SK-N-SH (cell line): ENCODE measurements around the gene DLG1. TPM values are rescaled to one million over a fixed set of nuclear protein-coding genes. Genes with fewer than 3 reads are reported as not detected.

Experiments
- CTCF ChIA-PET: fragments of 300-600, 350-600 bp; formaldehyde crosslinking; extraction: SDS; loops from one replicate; lab custom pipeline; 2021; lab: Yijun Ruan, JAX
- POLR2A ChIA-PET: fragments of 350-600 bp; sonication (Branson Sonifier 250); formaldehyde crosslinking; extraction: SDS; loops from one replicate; lab custom pipeline; 2020; ENCODE audit warnings: antibody characterized with exemption, inconsistent platforms; lab: Yijun Ruan, JAX
- DNase-seq: peaks from one replicate; pipeline ENCODE4 v3.0.0; 2012
- H2AFZ ChIP-seq: fragments of 200-600 bp; sonication (generic); 2 replicates; pipeline ENCODE4 v1.8.1; 2016; ENCODE audit warnings: antibody characterized with exemption, mild to moderate bottlenecking, low read depth
- H3F3A ChIP-seq: fragments of 200-600 bp; sonication (generic); replicated peaks from 2 replicates; pipeline ENCODE3; 2016; ENCODE audit warnings: antibody characterized with exemption, mild to moderate bottlenecking; ENCODE audit not compliant: insufficient read depth
- H3K27ac ChIP-seq, 2 experiments: fragments of 200-500 bp in 1 of 2; fragments of 200-600 bp in 1 of 2; sonication (Bioruptor generic) in 1 of 2; sonication (generic), shearing (Covaris generic) in 1 of 2; 2 replicates each; pipeline versions ENCODE4 v1.5.1 to v1.6.1; 2014 to 2016; ENCODE audit warnings: low read depth in 2 of 2, inconsistent platforms in 1 of 2, low read length in 1 of 2, mild to moderate bottlenecking in 1 of 2, mixed read lengths in 1 of 2
- H3K27me3 ChIP-seq: fragments of 200-600 bp; sonication (generic), shearing (Covaris generic); 2 replicates; pipeline ENCODE4 v1.6.1; 2016; ENCODE audit warnings: mixed run types; ENCODE audit not compliant: insufficient read depth
- H3K36me3 ChIP-seq, 2 experiments: fragments of 200-500 bp in 1 of 2; fragments of 200-600 bp in 1 of 2; sonication (Bioruptor generic) in 1 of 2; sonication (generic) in 1 of 2; replicated peaks in 1 of 2; 2 replicates each; pipeline versions ENCODE3 to v1.5.1; 2014 to 2016; ENCODE audit warnings: low read length in 1 of 2, mild to moderate bottlenecking in 1 of 2; ENCODE audit not compliant: insufficient read depth in 2 of 2, control insufficient read depth in 1 of 2
- H3K4me1 ChIP-seq, 2 experiments: fragments of 200-500 bp in 1 of 2; fragments of 200-600 bp in 1 of 2; sonication (Bioruptor generic) in 1 of 2; sonication (generic), shearing (Covaris generic) in 1 of 2; 2 replicates each; pipeline versions ENCODE4 v1.5.1 to v1.6.1; 2014 to 2016; ENCODE audit warnings: low read depth in 1 of 2, low read length in 1 of 2, mixed run types in 1 of 2; ENCODE audit not compliant: insufficient read depth in 2 of 2, control insufficient read depth in 1 of 2
- H3K4me2 ChIP-seq: fragments of 200-600 bp; sonication (generic), shearing (Covaris generic); 2 replicates; pipeline ENCODE4 v1.6.1; 2017; ENCODE audit warnings: mixed run types
- H3K4me3 ChIP-seq, 2 experiments: fragments of 200-500 bp in 1 of 2; fragments of 200-600 bp in 1 of 2; sonication (Bioruptor generic) in 1 of 2; sonication (generic), shearing (Covaris generic) in 1 of 2; 2 replicates each; pipeline versions ENCODE4 v1.5.1 to v1.8.1; 2014 to 2016; ENCODE audit warnings: low read depth in 2 of 2, inconsistent platforms in 1 of 2, low read length in 1 of 2, mild to moderate bottlenecking in 1 of 2, mixed read lengths in 1 of 2, moderate library complexity in 1 of 2
- H3K79me2 ChIP-seq: fragments of 200-600 bp; sonication (generic); 2 replicates; pipeline ENCODE4 v1.8.1; 2017; ENCODE audit warnings: mild to moderate bottlenecking; ENCODE audit not compliant: insufficient read depth
- H3K9ac ChIP-seq: fragments of 200-600 bp; sonication (generic); 2 replicates; pipeline ENCODE4 v1.6.1; 2017; ENCODE audit warnings: mixed run types
- H3K9me2 ChIP-seq: fragments of 200-600 bp; sonication (generic); 2 replicates; pipeline ENCODE4 v1.6.1; 2017; ENCODE audit warnings: mixed run types
- H3K9me3 ChIP-seq: fragments of 200-600 bp; sonication (generic); 2 replicates; pipeline ENCODE4 v1.6.1; 2017; ENCODE audit warnings: mixed run types, mild to moderate bottlenecking, moderate library complexity
- H4K20me1 ChIP-seq: fragments of 200-600 bp; sonication (generic); 2 replicates; pipeline ENCODE4 v1.6.1; 2017; ENCODE audit warnings: mild to moderate bottlenecking, mixed run types; ENCODE audit not compliant: insufficient read depth
- CHD2 ChIP-seq: fragments of 150-350 bp; IDR thresholded peaks from 2 replicates; pipeline ENCODE4 v1.6.1; 2018; ENCODE audit warnings: low read length; ENCODE audit not compliant: partially characterized antibody
- EP300 ChIP-seq, 2 experiments: IDR thresholded peaks; 2 replicates each; pipeline versions ENCODE4 v1.4.0 to v1.6.1; 2012; ENCODE audit warnings: borderline replicate concordance in 1 of 2, low read depth in 1 of 2, low read length in 1 of 2
- EZH2phosphoT487 ChIP-seq: fragments of 200-600 bp; sonication (generic); IDR thresholded peaks from 2 replicates; pipeline ENCODE4 v1.6.1; 2017; ENCODE audit warnings: low read depth, mixed run types, mild to moderate bottlenecking, antibody characterized with exemption, moderate library complexity, borderline replicate concordance
- FOXJ3 ChIP-seq: sonication (generic); formaldehyde crosslinking; IDR thresholded peaks from 2 replicates; pipeline ENCODE4 v1.5.1; 2020; ENCODE audit warnings: mild to moderate bottlenecking, missing genetic modification reagents
- NFIC ChIP-seq: IDR thresholded peaks from 2 replicates; pipeline ENCODE4 v1.4.0; 2012; ENCODE audit warnings: borderline replicate concordance
- NRF1 ChIP-seq: IDR thresholded peaks from 2 replicates; pipeline ENCODE4 v1.6.1; 2012; ENCODE audit warnings: low read depth, mild to moderate bottlenecking, low read length
- RFX5 ChIP-seq: IDR thresholded peaks from 2 replicates; pipeline ENCODE4 v1.6.1; 2012; ENCODE audit warnings: mild to moderate bottlenecking, improper control_type of control experiment, low read length
- SIN3A ChIP-seq: IDR thresholded peaks from 2 replicates; pipeline ENCODE4 v1.6.1; 2012; ENCODE audit warnings: low read depth, mild to moderate bottlenecking, low read length, moderate library complexity, borderline replicate concordance
- SMC3 ChIP-seq: IDR thresholded peaks from 2 replicates; pipeline ENCODE4 v1.6.1; 2012; ENCODE audit warnings: low read depth, low read length, improper control_type of control experiment
- TAF1 ChIP-seq: IDR thresholded peaks from 2 replicates; pipeline ENCODE4 v1.6.1; 2012; ENCODE audit warnings: low read depth, mild to moderate bottlenecking, low read length, moderate library complexity, borderline replicate concordance
- TCF12 ChIP-seq: IDR thresholded peaks from 2 replicates; pipeline ENCODE4 v1.4.0; 2012
- TEAD4 ChIP-seq: IDR thresholded peaks from 2 replicates; pipeline ENCODE4 v1.4.0; 2012; ENCODE audit warnings: mild to moderate bottlenecking, borderline replicate concordance; ENCODE audit not compliant: insufficient read depth
- YY1 ChIP-seq: IDR thresholded peaks from 2 replicates; pipeline ENCODE4 v1.4.0; 2012; ENCODE audit warnings: low read depth, mild to moderate bottlenecking
- WGBS: methylation state at CpG from one replicate; pipeline ENCODE4 v1.1.6; 2017; ENCODE audit warnings: low lambda C conversion rate; 5-methylcytosine and 5-hydroxymethylcytosine counted together
- polyA plus RNA-seq, 3 experiments: library from polyadenylated mRNA; depleted of rRNA; stranded (reverse); fragments of >200 nt; gene quantifications; 2 replicates each; pipeline ENCODE4 v1.2.3, GENCODE V29; 2012
- TF ChIP-seq, protein P1 (sequence below): IDR thresholded peaks from 2 replicates; pipeline ENCODE4 v1.6.1; 2012; ENCODE audit warnings: mild to moderate bottlenecking, low read depth, low read length, moderate library complexity
- TF ChIP-seq, protein P2 (sequence below): IDR thresholded peaks from 2 replicates; pipeline ENCODE4 v1.4.0; 2012; ENCODE audit warnings: low read depth
- TF ChIP-seq, protein P3 (sequence below): fragments of 150-350 bp; IDR thresholded peaks from 2 replicates; pipeline ENCODE4 v1.6.1; 2016; ENCODE audit warnings: mild to moderate bottlenecking, low read depth, low read length
- TF ChIP-seq, protein P4 (sequence below): fragments of 200-600 bp; sonication (generic); IDR thresholded peaks from 2 replicates; pipeline ENCODE4 v1.6.1; 2017; ENCODE audit warnings: antibody characterized with exemption, mild to moderate bottlenecking, moderate library complexity
- TF ChIP-seq, protein P5 (sequence below): fragments of 150-350 bp; IDR thresholded peaks from 2 replicates; pipeline ENCODE4 v1.6.1; 2017; ENCODE audit warnings: antibody characterized with exemption, low read length, low read depth, borderline replicate concordance

Gene DLG1
- polyA plus RNA-seq, 1 of the 3 experiments (the other 2 are of a cell fraction) = 16.5 TPM

DNA sequence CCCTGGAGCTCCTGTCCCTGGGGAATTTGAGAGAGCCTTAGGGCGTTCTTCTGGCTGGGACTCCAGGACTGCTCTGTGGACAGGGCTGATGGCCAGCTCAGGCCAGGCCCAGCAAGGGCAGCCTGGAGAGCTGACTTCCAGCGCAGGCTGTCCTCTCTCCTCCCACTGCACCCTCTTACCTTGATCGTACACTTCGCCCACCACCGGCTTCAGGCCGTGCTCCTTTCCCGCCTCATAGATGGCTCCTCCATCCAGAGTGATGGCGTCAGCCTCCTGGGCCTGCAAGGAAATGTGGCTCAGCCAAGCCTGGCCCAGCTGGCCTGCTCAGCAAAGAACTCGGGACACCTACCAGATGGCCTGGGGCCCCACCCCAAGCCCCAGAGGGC, 271.9 kb downstream of the DLG1 start:
- Histone ChIP-seq H3K4me1 (peaks cover 8 to 31% of the 10 kb centered on the region in 2 experiments; a peak in 3 of 4 replicates), H3F3A (peaks cover 9% of the 10 kb centered on the region), H3K36me3 (no peaks in the 10 kb centered on the region), H3K27me3 (no peaks in the 10 kb centered on the region), H3K9me2 (no peaks in the 10 kb centered on the region), H3K79me2 (peaks cover 5% of the 10 kb centered on the region; the same call in 1 of the 2 replicates), H4K20me1 (no peaks in the 10 kb centered on the region), H3K4me3 (no peak overlapping the region), H3K27ac (no peak overlapping the region), H3K9ac (no peak overlapping the region), H2AFZ (no peak overlapping the region), H3K9me3 (no peaks in the 10 kb centered on the region), H3K4me2 (no peak overlapping the region)
- DNase-seq = no peak
- TF ChIP-seq YY1 (no peak), SMC3 (no peak), TCF12 (no peak), NFIC (no peak), NRF1 (no peak), TEAD4 (no peak), RFX5 (no peak), EZH2phosphoT487 (no peak)
- TF ChIP-seq, protein P1, sequence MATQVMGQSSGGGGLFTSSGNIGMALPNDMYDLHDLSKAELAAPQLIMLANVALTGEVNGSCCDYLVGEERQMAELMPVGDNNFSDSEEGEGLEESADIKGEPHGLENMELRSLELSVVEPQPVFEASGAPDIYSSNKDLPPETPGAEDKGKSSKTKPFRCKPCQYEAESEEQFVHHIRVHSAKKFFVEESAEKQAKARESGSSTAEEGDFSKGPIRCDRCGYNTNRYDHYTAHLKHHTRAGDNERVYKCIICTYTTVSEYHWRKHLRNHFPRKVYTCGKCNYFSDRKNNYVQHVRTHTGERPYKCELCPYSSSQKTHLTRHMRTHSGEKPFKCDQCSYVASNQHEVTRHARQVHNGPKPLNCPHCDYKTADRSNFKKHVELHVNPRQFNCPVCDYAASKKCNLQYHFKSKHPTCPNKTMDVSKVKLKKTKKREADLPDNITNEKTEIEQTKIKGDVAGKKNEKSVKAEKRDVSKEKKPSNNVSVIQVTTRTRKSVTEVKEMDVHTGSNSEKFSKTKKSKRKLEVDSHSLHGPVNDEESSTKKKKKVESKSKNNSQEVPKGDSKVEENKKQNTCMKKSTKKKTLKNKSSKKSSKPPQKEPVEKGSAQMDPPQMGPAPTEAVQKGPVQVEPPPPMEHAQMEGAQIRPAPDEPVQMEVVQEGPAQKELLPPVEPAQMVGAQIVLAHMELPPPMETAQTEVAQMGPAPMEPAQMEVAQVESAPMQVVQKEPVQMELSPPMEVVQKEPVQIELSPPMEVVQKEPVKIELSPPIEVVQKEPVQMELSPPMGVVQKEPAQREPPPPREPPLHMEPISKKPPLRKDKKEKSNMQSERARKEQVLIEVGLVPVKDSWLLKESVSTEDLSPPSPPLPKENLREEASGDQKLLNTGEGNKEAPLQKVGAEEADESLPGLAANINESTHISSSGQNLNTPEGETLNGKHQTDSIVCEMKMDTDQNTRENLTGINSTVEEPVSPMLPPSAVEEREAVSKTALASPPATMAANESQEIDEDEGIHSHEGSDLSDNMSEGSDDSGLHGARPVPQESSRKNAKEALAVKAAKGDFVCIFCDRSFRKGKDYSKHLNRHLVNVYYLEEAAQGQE = no peak
- TF ChIP-seq, protein P2, sequence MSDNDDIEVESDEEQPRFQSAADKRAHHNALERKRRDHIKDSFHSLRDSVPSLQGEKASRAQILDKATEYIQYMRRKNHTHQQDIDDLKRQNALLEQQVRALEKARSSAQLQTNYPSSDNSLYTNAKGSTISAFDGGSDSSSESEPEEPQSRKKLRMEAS = no peak
- ChIA-PET CTCF (interaction anchor here (0.5 to 7.0 kb wide), 6 partner anchors 9 to 198 kb away, joined by 3 to 81 read pairs (median 8); no protein-coding TSS in a partner anchor), POLR2A (interaction anchor here (0.8 kb wide), 1 partner anchor 19 kb away, joined by 3 read pairs; no protein-coding TSS in a partner anchor)
- WGBS = 97% methylated on average over 8 of the region's 9 CpGs

DNA sequence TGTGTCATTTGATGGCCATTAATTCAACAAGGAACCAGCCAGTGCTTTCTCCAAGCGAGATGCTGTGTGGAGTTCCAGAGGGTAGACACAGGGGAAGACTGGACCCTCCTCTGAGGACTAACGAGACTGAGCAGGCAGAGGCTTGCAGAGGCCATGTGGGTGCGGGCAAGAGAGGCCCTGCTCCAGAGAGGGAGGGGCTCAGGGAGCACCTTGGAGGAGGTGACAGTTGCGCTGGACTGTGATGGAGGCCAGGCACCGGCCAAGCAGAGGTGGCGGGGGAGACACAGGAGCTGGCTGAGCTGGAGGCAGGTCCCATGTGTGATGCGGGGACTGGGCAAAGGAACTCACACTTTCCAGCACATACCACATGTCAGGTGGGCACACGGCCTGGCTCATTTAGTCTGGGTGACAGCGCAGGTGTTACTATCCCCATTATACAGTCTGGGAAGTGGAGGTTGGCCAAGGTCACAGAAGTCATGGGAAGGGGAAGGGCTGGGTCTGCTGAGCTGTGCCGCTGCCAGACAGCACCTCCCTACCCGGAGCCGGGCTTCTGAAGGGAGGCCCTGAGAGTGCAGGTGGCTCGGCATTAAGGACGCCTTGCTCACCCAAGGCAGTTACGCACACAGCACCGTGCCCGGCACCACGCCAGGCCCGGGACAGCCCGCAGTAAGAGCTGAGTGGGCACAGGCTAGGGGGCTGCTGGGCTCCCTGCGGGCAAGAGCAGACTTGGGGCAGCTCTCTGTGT, 272.5 kb downstream of the DLG1 start:
- Histone ChIP-seq H4K20me1 (no peaks in the 10 kb centered on the region), H3K27ac (no peak overlapping the region), H3K9ac (no peak overlapping the region), H3K79me2 (peaks cover 5% of the 10 kb centered on the region; the same call in 1 of the 2 replicates), H2AFZ (no peak overlapping the region), H3K27me3 (no peaks in the 10 kb centered on the region), H3K4me1 (peaks cover 3 to 26% of the 10 kb centered on the region in 2 experiments; a peak in 3 of 4 replicates), H3K9me3 (no peaks in the 10 kb centered on the region), H3K9me2 (no peaks in the 10 kb centered on the region), H3F3A (peaks cover 6% of the 10 kb centered on the region), H3K36me3 (no peaks in the 10 kb centered on the region), H3K4me2 (no peak overlapping the region), H3K4me3 (no peak overlapping the region)
- 95% methylated on average over 11 of the region's 21 CpGs for WGBS
- ChIA-PET CTCF (interaction anchor here (0.5 to 7.0 kb wide), 6 partner anchors 10 to 769 kb away, joined by 3 to 57 read pairs (median 4); no protein-coding TSS in a partner anchor), POLR2A (interaction anchor here (0.8 kb wide), 1 partner anchor 19 kb away, joined by 3 read pairs; no protein-coding TSS in a partner anchor)
- DNase-seq = no peak
- TF ChIP-seq TAF1 (no peak), FOXJ3 (no peak), SIN3A (no peak), CHD2 (no peak), EP300 (IDR thresholded peaks at IDR 0.05; ENCODE audit: borderline replicate concordance in 1 of 2, low read depth in 1 of 2, low read length in 1 of 2) (no peak)
- TF ChIP-seq, protein P2 = no peak
- TF ChIP-seq, protein P3, sequence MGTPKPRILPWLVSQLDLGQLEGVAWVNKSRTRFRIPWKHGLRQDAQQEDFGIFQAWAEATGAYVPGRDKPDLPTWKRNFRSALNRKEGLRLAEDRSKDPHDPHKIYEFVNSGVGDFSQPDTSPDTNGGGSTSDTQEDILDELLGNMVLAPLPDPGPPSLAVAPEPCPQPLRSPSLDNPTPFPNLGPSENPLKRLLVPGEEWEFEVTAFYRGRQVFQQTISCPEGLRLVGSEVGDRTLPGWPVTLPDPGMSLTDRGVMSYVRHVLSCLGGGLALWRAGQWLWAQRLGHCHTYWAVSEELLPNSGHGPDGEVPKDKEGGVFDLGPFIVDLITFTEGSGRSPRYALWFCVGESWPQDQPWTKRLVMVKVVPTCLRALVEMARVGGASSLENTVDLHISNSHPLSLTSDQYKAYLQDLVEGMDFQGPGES = no peak
- TF ChIP-seq, protein P4, sequence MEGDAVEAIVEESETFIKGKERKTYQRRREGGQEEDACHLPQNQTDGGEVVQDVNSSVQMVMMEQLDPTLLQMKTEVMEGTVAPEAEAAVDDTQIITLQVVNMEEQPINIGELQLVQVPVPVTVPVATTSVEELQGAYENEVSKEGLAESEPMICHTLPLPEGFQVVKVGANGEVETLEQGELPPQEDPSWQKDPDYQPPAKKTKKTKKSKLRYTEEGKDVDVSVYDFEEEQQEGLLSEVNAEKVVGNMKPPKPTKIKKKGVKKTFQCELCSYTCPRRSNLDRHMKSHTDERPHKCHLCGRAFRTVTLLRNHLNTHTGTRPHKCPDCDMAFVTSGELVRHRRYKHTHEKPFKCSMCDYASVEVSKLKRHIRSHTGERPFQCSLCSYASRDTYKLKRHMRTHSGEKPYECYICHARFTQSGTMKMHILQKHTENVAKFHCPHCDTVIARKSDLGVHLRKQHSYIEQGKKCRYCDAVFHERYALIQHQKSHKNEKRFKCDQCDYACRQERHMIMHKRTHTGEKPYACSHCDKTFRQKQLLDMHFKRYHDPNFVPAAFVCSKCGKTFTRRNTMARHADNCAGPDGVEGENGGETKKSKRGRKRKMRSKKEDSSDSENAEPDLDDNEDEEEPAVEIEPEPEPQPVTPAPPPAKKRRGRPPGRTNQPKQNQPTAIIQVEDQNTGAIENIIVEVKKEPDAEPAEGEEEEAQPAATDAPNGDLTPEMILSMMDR = no peak
- TF ChIP-seq, protein P5, sequence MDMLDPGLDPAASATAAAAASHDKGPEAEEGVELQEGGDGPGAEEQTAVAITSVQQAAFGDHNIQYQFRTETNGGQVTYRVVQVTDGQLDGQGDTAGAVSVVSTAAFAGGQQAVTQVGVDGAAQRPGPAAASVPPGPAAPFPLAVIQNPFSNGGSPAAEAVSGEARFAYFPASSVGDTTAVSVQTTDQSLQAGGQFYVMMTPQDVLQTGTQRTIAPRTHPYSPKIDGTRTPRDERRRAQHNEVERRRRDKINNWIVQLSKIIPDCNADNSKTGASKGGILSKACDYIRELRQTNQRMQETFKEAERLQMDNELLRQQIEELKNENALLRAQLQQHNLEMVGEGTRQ = no peak
